ENCODE results near the gene TUNAR. TPM values are rescaled to one million over a fixed set of nuclear protein-coding genes. Genes with fewer than 3 reads are reported as not detected.

The TUNAR gene
- total and polyA plus RNA-seq, 12 donors: 0.06 TPM; not detected in 11

DNA sequence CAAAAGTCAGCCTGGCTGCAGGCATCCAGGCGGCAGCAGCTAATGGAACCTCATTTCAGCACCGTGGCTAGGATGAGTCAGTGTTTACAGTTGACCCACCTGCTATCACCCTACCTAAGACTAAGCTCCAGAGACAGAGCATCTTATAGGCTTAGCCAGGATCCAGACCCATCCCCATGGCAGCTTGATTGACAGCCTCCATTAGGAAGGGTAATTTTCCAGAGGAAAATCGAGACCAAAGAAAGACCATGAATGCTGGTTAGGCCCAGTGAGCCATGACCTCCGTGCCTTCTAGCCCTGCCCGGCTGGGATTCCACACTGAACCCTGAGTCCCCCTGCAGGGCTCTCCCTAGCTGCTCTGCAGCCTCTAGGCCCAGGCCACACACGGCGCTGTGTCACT is 38.7 kb downstream of the TUNAR start:
- no peak for DNase-seq
- no peaks in the 10 kb centered on the region for H3K4me1 ChIP-seq (replicated peaks in 1 of 2)
- intact Hi-C loops (cut with DNase I): no loop called here
- no peak for TF ChIP-seq POLR2A (IDR thresholded peaks at IDR 0.05)
- TF ChIP-seq, protein P1, sequence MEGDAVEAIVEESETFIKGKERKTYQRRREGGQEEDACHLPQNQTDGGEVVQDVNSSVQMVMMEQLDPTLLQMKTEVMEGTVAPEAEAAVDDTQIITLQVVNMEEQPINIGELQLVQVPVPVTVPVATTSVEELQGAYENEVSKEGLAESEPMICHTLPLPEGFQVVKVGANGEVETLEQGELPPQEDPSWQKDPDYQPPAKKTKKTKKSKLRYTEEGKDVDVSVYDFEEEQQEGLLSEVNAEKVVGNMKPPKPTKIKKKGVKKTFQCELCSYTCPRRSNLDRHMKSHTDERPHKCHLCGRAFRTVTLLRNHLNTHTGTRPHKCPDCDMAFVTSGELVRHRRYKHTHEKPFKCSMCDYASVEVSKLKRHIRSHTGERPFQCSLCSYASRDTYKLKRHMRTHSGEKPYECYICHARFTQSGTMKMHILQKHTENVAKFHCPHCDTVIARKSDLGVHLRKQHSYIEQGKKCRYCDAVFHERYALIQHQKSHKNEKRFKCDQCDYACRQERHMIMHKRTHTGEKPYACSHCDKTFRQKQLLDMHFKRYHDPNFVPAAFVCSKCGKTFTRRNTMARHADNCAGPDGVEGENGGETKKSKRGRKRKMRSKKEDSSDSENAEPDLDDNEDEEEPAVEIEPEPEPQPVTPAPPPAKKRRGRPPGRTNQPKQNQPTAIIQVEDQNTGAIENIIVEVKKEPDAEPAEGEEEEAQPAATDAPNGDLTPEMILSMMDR (IDR thresholded peaks at IDR 0.05): no peak
- 43 to 58% (median 48%) methylated on average over 7 of the region's 7 CpGs for WGBS, 4 donors
- no peak overlapping the region for H3K4me3 ChIP-seq
- no peaks in the 10 kb centered on the region for H3K27me3 ChIP-seq
- no peaks in the 10 kb centered on the region for H3K9me3 ChIP-seq (replicated peaks in 1 of 3)
- H3K27ac ChIP-seq: no peak overlapping the region
- H3K36me3 ChIP-seq (replicated peaks in 1 of 2): no peaks in the 10 kb centered on the region

DNA sequence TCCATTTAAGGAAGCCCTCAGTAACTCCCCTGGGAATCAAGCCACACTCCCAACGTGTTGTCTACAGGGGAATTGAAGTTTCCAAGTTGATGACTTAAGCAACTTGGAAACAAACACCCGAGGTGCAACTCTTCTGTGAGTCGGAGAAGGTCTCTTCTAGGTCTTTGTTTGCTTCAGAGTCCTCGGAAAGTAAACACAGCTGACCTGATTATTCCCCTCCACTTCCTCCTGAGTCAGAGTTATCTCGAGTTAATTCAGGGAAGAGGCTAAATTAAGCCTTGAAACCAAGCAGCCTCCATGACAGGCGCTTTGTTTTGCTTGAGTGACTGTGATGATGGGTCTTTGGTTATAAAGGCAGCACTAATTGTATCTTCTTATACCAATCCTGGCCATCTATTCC is 41.8 kb downstream of the TUNAR start:
- TF ChIP-seq, protein P1 (IDR thresholded peaks at IDR 0.05): no peak
- TF ChIP-seq POLR2A (IDR thresholded peaks at IDR 0.05): no peak
- H3K27ac ChIP-seq: no peak overlapping the region
- H3K36me3 ChIP-seq (replicated peaks in 1 of 2): no peaks in the 10 kb centered on the region
- no peak overlapping the region for H3K4me3 ChIP-seq
- DNase-seq: no peak
- 11 to 19% (median 18%) methylated on average over 6 of the region's 6 CpGs for WGBS, 4 donors
- no peaks in the 10 kb centered on the region for H3K27me3 ChIP-seq
- no peaks in the 10 kb centered on the region for H3K9me3 ChIP-seq (replicated peaks in 1 of 3)
- intact Hi-C loops (cut with DNase I): no loop called here
- H3K4me1 ChIP-seq (replicated peaks in 1 of 2): no peaks in the 10 kb centered on the region

DNA sequence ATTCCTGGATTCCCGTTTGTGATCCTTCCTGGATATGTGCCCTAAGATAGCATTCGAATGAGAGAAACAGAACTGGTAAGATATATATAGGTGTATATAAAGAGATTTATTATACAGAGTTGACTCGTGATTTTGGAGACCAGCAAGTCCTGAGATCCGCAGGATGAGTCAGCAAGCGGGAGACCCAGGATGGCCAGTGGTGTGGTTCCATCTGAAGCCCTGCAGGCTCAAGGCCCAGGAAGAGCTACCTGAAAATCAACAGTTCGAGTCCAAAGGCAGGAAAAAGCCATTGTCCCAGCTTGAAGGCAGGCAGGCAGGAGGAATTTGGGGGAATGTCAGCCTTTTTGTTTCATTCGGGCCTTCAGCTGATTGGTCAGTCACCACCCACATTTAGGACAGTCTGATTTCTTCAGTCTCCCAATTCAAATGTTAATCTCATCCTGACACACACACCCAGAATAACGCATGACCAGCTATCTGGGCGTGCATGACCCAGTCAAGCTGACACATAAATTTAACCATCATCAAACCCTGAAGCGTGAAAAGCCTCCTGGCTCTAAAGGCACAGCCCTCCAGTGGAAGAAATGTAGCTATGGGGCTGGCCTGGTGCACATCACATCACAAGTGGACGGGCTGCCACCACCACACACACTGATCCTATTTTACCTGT is 44.3 kb downstream of the TUNAR start:
- DNase-seq: no peak
- no peaks in the 10 kb centered on the region for H3K4me1 ChIP-seq (replicated peaks in 1 of 2)
- 59 to 65% (median 62%) methylated on average over 11 of the region's 11 CpGs for WGBS, 4 donors
- intact Hi-C loops (cut with DNase I): no loop called here
- TF ChIP-seq POLR2A (IDR thresholded peaks at IDR 0.05): no peak
- TF ChIP-seq, protein P1 (IDR thresholded peaks at IDR 0.05): no peak
- H3K9me3 ChIP-seq (replicated peaks in 1 of 3): no peaks in the 10 kb centered on the region
- no peak overlapping the region for H3K4me3 ChIP-seq
- H3K27ac ChIP-seq: no peak overlapping the region
- H3K36me3 ChIP-seq (replicated peaks in 1 of 2): no peaks in the 10 kb centered on the region
- H3K27me3 ChIP-seq: no peaks in the 10 kb centered on the region

DNA sequence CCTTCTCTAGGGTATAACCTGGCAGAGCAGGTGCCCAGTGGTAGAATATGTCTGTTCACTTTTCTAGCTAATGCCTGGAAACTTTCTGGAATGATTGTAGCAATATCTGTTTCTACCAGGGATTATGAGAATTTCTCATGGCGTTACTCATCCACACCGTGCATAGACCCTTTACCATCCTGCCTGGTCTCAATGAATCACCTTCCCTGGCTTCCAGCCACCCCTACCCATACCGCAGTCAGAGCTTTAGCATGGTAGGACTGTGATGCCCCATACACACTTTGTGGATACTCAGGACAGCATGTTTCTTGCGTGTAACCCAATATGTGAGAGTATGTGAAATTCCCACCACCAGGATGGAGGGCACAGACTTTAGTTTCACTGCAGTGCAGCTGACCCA is 45.4 kb downstream of the TUNAR start:
- H3K4me1 ChIP-seq (replicated peaks in 1 of 2): no peaks in the 10 kb centered on the region
- intact Hi-C loops (cut with DNase I): no loop called here
- no peaks in the 10 kb centered on the region for H3K27me3 ChIP-seq
- no peak for TF ChIP-seq POLR2A (IDR thresholded peaks at IDR 0.05)
- TF ChIP-seq, protein P1 (IDR thresholded peaks at IDR 0.05): no peak
- no peaks in the 10 kb centered on the region for H3K36me3 ChIP-seq (replicated peaks in 1 of 2)
- no peaks in the 10 kb centered on the region for H3K9me3 ChIP-seq (replicated peaks in 1 of 3)
- H3K27ac ChIP-seq: no peak overlapping the region
- H3K4me3 ChIP-seq: no peak overlapping the region
- WGBS, 4 donors: 78 to 83% (median 80%) methylated on average over 4 of the region's 4 CpGs
- no peak for DNase-seq

Measured in adrenal gland (tissue), 12 donors.